SJCRH30 (cell line): Measurements from ENCODE around the gene RELL1. TPM values are rescaled to one million over a fixed set of nuclear protein-coding genes. Genes with fewer than 3 reads are reported as not detected.
"Not testable (repeated sequence)": the region's sequence is repeated elsewhere in the genome, so short reads cannot be mapped to it uniquely, and the experiment has no call there.

Experiments
- DNase-seq, 2 experiments: peaks; one replicate each; pipeline ENCODE4 v3.0.0-alpha.2; 2015 to 2020
- H3K27ac ChIP-seq: fragments of 250-450 bp; sonication (Bioruptor Pico); 2 replicates; pipeline ENCODE4 v1.5.1; 2020; ENCODE audit warnings: mild to moderate bottlenecking, moderate library complexity
- H3K27me3 ChIP-seq: fragments of 250-450 bp; sonication (Bioruptor Pico); 2 replicates; pipeline ENCODE4 v1.5.1; 2020; ENCODE audit warnings: mild to moderate bottlenecking, moderate library complexity
- H3K36me3 ChIP-seq: fragments of 250-450 bp; sonication (Bioruptor Pico); 2 replicates; pipeline ENCODE4 v1.5.1; 2020; ENCODE audit warnings: mild to moderate bottlenecking, moderate library complexity
- H3K4me1 ChIP-seq: fragments of 250-450 bp; sonication (Bioruptor Pico); 2 replicates; pipeline ENCODE4 v1.5.1; 2020; ENCODE audit warnings: mild to moderate bottlenecking, moderate library complexity
- H3K4me3 ChIP-seq: fragments of 250-450 bp; sonication (Bioruptor Pico); 2 replicates; pipeline ENCODE4 v1.5.1; 2020; ENCODE audit warnings: mild to moderate bottlenecking, moderate library complexity
- H3K9me3 ChIP-seq: fragments of 250-450 bp; sonication (Bioruptor Pico); replicated peaks from 2 replicates; pipeline ENCODE4 v1.5.1; 2020; ENCODE audit warnings: mild to moderate bottlenecking, moderate library complexity
- total RNA-seq: library from RNA; depleted of rRNA; stranded (reverse); fragments of >200 nt; shearing (Covaris generic); gene quantifications from 2 replicates; pipeline ENCODE4 v1.2.3, GENCODE V29; 2014

The RELL1 gene
- total RNA-seq, 1 experiment from 2014 or later = 83.7 TPM

DNA sequence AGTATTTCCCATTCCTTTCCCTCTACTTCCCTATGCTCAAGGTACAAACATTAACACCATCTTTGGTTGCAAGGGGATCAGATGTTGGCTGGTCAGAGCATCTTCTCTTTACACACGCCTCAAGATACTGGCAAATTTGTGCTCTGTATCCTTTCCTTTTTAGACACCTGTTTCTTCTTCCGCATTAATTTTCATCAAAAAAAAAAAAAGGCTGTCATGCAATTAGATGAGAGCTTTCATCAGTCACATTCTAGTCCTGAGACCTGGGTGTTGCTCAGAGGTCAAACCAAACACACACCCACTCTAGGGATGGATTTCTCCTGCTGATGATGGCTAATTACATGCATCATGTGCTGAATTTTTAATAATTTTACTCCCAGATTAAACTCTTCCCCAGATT is 2.0 kb downstream of the RELL1 start:
- no peak overlapping the region for H3K4me3 ChIP-seq
- H3K27ac ChIP-seq = no peak overlapping the region
- no peak for DNase-seq
- H3K4me1 ChIP-seq = peaks cover 5% of the 10 kb centered on the region
- H3K9me3 ChIP-seq = no peaks in the 10 kb centered on the region
- no peaks in the 10 kb centered on the region for H3K27me3 ChIP-seq
- H3K36me3 ChIP-seq = peaks cover 13% of the 10 kb centered on the region

- Histone ChIP-seq H3K4me3 (no peak overlapping the region), H3K27ac (no peak overlapping the region), H3K36me3 (peaks cover 18% of the 10 kb centered on the region), H3K27me3 (no peaks in the 10 kb centered on the region), H3K9me3 (no peaks in the 10 kb centered on the region), H3K4me1 (peaks cover 5% of the 10 kb centered on the region)
- DNase-seq = no peak
Measured at GRCh38 chr4:37682701-37683401, 3.3 kb downstream of the RELL1 start.

GRCh38 chr4:37680089-37680488 is 6.1 kb downstream of the RELL1 start:
- no peak overlapping the region for H3K27ac ChIP-seq
- H3K9me3 ChIP-seq = no peaks in the 10 kb centered on the region
- peaks cover 5% of the 10 kb centered on the region; the same call in 1 of the 2 replicates for H3K4me1 ChIP-seq
- H3K27me3 ChIP-seq = no peaks in the 10 kb centered on the region
- peaks cover 24% of the 10 kb centered on the region for H3K36me3 ChIP-seq
- no peak for DNase-seq
- H3K4me3 ChIP-seq = no peak overlapping the region

GRCh38 chr4:37679301-37679700 is 6.9 kb downstream of the RELL1 start:
- H3K36me3 ChIP-seq = peaks cover 24% of the 10 kb centered on the region
- H3K4me3 ChIP-seq = no peak overlapping the region
- no peaks in the 10 kb centered on the region for H3K9me3 ChIP-seq
- no peak for DNase-seq
- 0 out of 2 replicates have a peak, but pooled peaks cover 3% of the 10 kb centered on the region for H3K4me1 ChIP-seq
- H3K27me3 ChIP-seq = no peaks in the 10 kb centered on the region
- H3K27ac ChIP-seq = no peak overlapping the region

- H3K27me3 ChIP-seq = no peaks in the 10 kb centered on the region
- H3K4me1 ChIP-seq = 0 out of 2 replicates have a peak, but pooled peaks cover 6% of the 10 kb centered on the region
- DNase-seq = no peak
- H3K27ac ChIP-seq = no peak overlapping the region
- H3K9me3 ChIP-seq = no peaks in the 10 kb centered on the region
- H3K4me3 ChIP-seq = no peak overlapping the region
- H3K36me3 ChIP-seq = peaks cover 27% of the 10 kb centered on the region
Measured at GRCh38 chr4:37678624-37679023, 7.6 kb downstream of the RELL1 start.

DNA sequence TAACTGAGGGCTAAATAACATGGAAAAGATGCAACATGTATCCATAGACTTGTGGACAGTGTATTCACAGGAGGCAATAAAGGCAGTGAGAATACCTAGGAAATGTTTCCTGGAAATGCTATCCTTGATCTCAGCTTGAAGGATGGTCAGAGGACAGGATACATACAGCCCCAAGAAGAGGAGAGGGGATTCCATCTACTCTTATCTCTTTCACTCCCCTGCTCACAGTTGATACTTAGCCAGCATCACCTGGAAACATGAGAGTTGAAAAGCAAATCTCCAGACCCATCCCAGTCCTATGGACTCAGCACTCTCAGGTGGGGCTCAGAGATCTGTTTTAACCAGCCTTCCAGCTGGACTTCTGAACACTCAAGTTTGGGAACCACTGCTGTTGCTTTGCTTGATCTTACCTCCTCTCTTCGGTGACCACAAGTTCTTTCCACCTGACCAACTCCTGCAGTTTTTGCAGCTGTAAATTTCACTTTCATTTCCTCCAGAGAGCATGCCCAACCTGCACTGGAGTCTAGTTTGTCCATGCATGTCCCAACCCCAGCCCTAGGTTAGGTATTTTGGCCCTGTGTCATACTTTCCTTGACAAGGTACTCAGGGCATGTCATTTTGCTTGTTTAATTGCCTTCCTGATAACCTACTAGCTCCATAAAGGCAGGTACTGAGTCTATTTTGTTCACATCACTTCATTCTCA is 10.4 kb downstream of the RELL1 start:
- Histone ChIP-seq H3K36me3 (peaks cover 32% of the 10 kb centered on the region), H3K4me3 (no peak overlapping the region), H3K9me3 (no peaks in the 10 kb centered on the region), H3K4me1 (0 out of 2 replicates have a peak, but pooled peaks cover 6% of the 10 kb centered on the region), H3K27ac (no peak overlapping the region), H3K27me3 (no peaks in the 10 kb centered on the region)
- DNase-seq = no peak

DNA sequence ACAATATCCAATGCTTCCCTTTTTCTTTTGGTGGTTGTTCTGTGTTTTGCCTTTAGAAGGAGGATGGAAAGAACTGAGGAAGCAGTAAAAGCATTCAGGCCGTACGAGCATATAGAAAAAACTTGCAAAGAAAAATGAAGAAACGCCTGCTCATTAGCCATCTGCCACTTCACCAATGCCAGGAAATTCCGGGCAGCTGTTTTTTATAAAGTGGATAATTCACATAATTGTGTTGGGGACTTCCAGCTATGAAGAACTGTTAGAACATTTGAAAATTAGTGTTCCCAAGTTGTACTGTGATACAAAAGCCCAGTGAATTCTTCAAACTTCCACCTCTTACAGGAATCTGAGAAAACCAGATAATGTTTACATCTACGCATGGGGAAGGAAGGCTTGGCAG is 11.7 kb downstream of the RELL1 start:
- no peak for DNase-seq
- H3K4me1 ChIP-seq = 0 out of 2 replicates have a peak, but pooled peaks cover 6% of the 10 kb centered on the region
- H3K9me3 ChIP-seq = 0 out of 2 replicates have a peak, but pooled peaks cover 3% of the 10 kb centered on the region
- no peak overlapping the region for H3K4me3 ChIP-seq
- no peaks in the 10 kb centered on the region for H3K27me3 ChIP-seq
- H3K27ac ChIP-seq = no peak overlapping the region
- peaks cover 28% of the 10 kb centered on the region for H3K36me3 ChIP-seq

- Histone ChIP-seq H3K36me3 (peaks cover 22% of the 10 kb centered on the region), H3K27me3 (no peaks in the 10 kb centered on the region), H3K4me3 (no peak overlapping the region), H3K27ac (no peak overlapping the region), H3K4me1 (0 out of 2 replicates have a peak, but pooled peaks cover 4% of the 10 kb centered on the region), H3K9me3 (0 out of 2 replicates have a peak, but pooled peaks cover 3% of the 10 kb centered on the region)
- no peak for DNase-seq
Measured at GRCh38 chr4:37673538-37674192, 12.5 kb downstream of the RELL1 start.

DNA sequence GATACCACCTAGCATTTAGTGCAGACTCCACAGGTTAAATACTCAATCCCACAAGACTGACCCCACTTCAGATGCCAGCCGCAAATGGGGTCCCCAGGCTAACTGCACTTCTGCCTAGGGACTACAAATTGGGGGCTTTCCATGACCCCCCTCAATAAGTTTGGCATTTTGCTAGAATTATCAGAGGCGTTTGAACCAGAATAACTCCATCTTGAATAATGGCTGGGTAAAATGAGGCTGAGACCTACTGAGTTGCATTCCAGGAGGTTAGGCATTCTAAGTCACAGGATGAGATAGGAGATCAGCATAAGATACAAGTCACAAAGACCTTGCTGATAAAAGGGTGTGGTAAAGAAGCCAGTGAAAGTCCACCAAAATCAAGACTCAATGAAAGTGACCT is 15.1 kb downstream of the RELL1 start:
- no peak overlapping the region for H3K4me3 ChIP-seq
- peaks cover 19% of the 10 kb centered on the region for H3K36me3 ChIP-seq
- H3K27ac ChIP-seq = no peak overlapping the region
- DNase-seq = no peak
- H3K4me1 ChIP-seq = peaks cover 20% of the 10 kb centered on the region
- H3K27me3 ChIP-seq = no peaks in the 10 kb centered on the region
- 0 out of 2 replicates have a peak, but pooled peaks cover 3% of the 10 kb centered on the region for H3K9me3 ChIP-seq

GRCh38 chr4:37670249-37670648 is 15.9 kb downstream of the RELL1 start:
- no peak overlapping the region for H3K4me3 ChIP-seq
- peaks cover 14% of the 10 kb centered on the region for H3K36me3 ChIP-seq
- no peak for DNase-seq
- H3K9me3 ChIP-seq = 0 out of 2 replicates have a peak, but pooled peaks cover 3% of the 10 kb centered on the region
- H3K27ac ChIP-seq = no peak overlapping the region
- H3K4me1 ChIP-seq = peaks cover 28% of the 10 kb centered on the region
- no peaks in the 10 kb centered on the region for H3K27me3 ChIP-seq

DNA sequence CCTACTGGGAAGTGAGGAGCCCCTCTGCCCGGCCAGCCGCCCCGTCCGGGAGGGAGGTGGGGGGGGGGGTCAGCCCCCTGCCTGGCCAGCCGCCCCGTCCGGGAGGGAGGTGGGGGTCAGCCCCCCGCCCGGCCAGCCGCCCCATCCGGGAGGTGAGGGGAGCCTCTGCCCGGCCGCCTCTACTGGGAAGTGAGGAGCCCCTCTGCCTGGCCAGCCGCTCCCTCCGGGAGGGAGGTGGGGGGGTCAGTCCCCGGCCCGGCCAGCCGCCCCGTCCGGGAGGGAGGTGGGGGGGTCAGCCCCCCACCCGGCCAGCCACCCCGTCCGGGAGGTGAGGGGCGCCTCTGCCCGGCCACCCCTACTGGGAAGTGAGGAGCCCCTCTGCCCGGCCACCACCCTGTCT is 17.1 kb downstream of the RELL1 start:
- peaks cover 35% of the 10 kb centered on the region for H3K4me1 ChIP-seq
- not testable (repeated sequence) for DNase-seq, H3K9me3 ChIP-seq, H3K27ac ChIP-seq, H3K27me3 ChIP-seq, H3K4me3 ChIP-seq
- H3K36me3 ChIP-seq = peaks cover 12% of the 10 kb centered on the region

DNA sequence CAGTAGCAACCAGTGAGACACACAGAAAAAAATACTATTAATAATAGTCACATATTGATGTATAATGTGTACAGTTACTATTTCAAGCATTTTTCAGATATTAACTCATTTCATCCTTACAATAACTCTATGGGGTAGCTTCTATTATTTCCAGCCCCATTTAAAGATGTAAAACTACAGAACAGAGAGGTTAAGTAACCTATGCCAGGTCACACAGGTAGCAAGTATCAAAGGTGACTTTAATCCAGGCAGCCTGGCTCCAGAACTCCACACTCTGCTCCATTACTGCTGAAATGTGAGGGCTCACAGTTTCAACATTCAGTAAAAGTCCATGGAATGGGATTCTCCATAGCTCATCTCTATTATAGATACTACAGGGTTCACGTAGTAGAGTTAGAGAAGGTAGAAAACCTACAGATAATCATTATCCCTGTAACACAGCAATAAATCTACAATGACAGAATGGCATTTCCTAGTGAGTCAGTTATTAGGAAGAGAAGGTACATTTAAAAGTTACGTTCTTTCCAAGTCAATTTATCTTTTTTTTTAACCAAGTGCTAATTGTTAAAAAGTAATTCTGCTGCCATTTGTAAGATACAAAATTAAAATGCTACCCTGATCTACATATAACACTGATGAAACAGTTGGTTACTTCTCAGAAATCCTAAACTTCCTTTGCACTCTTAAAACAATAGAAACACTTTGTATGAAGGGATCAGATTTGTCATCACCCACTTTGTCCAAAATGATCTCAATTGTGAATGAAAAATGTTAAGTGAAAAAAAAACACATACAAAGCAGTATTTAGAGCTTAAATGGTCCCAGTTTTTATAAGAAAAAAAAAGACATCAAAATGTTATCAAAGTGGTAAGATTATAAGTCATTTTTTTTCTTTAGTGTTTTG is 18.7 kb downstream of the RELL1 start:
- no peak for DNase-seq
- H3K27ac ChIP-seq = peak overlapping the region; percentile 30; the same call in 1 of the 2 replicates
- no peak overlapping the region for H3K4me3 ChIP-seq
- no peaks in the 10 kb centered on the region for H3K27me3 ChIP-seq
- H3K36me3 ChIP-seq = peaks cover 5% of the 10 kb centered on the region
- 0 out of 2 replicates have a peak, but pooled peaks cover 3% of the 10 kb centered on the region for H3K9me3 ChIP-seq
- H3K4me1 ChIP-seq = peaks cover 46% of the 10 kb centered on the region

DNA sequence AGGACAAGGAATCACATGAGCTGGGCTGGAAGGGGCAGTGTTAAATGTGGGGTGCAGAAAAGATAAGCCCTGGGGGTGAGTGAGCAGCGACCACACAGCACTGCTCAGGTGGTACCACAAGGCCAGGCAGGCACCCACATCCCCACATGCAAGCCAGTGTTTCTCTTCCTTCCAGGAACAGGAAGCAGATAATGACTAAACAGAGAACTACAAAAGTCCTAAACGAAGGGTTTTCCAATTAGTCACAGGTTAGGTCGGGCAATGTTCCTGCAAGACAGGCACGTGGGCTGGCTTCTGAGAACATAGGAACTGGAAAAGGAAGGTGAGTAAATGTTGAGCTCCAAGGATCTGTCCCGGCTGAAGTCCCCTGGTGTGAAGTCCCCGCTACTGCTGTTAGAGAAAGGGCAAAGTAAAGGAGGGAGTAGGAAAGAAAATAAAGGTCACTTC is 19.5 kb downstream of the RELL1 start:
- Histone ChIP-seq H3K9me3 (0 out of 2 replicates have a peak, but pooled peaks cover 3% of the 10 kb centered on the region), H3K4me3 (no peak overlapping the region), H3K4me1 (peaks cover 50% of the 10 kb centered on the region), H3K27ac (peak overlapping the region; percentile 30), H3K27me3 (no peaks in the 10 kb centered on the region), H3K36me3 (peaks cover 5% of the 10 kb centered on the region)
- DNase-seq = peak in 1 of 2 experiments; percentile 35
